SK-N-SH (cell line): Measurements from ENCODE around the gene FUNDC1. TPM values are rescaled to one million over a fixed set of nuclear protein-coding genes. Genes with fewer than 3 reads are reported as not detected.

Experiments used
- CTCF ChIA-PET: fragments of 300-600, 350-600 bp; formaldehyde crosslinking; extraction: SDS; loops from one replicate; lab custom pipeline; 2021; lab: Yijun Ruan, JAX
- POLR2A ChIA-PET: fragments of 350-600 bp; sonication (Branson Sonifier 250); formaldehyde crosslinking; extraction: SDS; loops from one replicate; lab custom pipeline; 2020; ENCODE audit warnings: antibody characterized with exemption, inconsistent platforms; lab: Yijun Ruan, JAX
- DNase-seq: peaks from one replicate; pipeline ENCODE4 v3.0.0; 2012
- H2AFZ ChIP-seq: fragments of 200-600 bp; sonication (generic); 2 replicates; pipeline ENCODE4 v1.8.1; 2016; ENCODE audit warnings: antibody characterized with exemption, mild to moderate bottlenecking, low read depth
- H3F3A ChIP-seq: fragments of 200-600 bp; sonication (generic); replicated peaks from 2 replicates; pipeline ENCODE3; 2016; ENCODE audit warnings: antibody characterized with exemption, mild to moderate bottlenecking; ENCODE audit not compliant: insufficient read depth
- H3K27ac ChIP-seq, 2 experiments: fragments of 200-500 bp in 1 of 2; fragments of 200-600 bp in 1 of 2; sonication (Bioruptor generic) in 1 of 2; sonication (generic), shearing (Covaris generic) in 1 of 2; 2 replicates each; pipeline versions ENCODE4 v1.5.1 to v1.6.1; 2014 to 2016; ENCODE audit warnings: low read depth in 2 of 2, inconsistent platforms in 1 of 2, low read length in 1 of 2, mild to moderate bottlenecking in 1 of 2, mixed read lengths in 1 of 2
- H3K27me3 ChIP-seq: fragments of 200-600 bp; sonication (generic), shearing (Covaris generic); 2 replicates; pipeline ENCODE4 v1.6.1; 2016; ENCODE audit warnings: mixed run types; ENCODE audit not compliant: insufficient read depth
- H3K36me3 ChIP-seq, 2 experiments: fragments of 200-500 bp in 1 of 2; fragments of 200-600 bp in 1 of 2; sonication (Bioruptor generic) in 1 of 2; sonication (generic) in 1 of 2; replicated peaks in 1 of 2; 2 replicates each; pipeline versions ENCODE3 to v1.5.1; 2014 to 2016; ENCODE audit warnings: low read length in 1 of 2, mild to moderate bottlenecking in 1 of 2; ENCODE audit not compliant: insufficient read depth in 2 of 2, control insufficient read depth in 1 of 2
- H3K4me1 ChIP-seq, 2 experiments: fragments of 200-500 bp in 1 of 2; fragments of 200-600 bp in 1 of 2; sonication (Bioruptor generic) in 1 of 2; sonication (generic), shearing (Covaris generic) in 1 of 2; 2 replicates each; pipeline versions ENCODE4 v1.5.1 to v1.6.1; 2014 to 2016; ENCODE audit warnings: low read depth in 1 of 2, low read length in 1 of 2, mixed run types in 1 of 2; ENCODE audit not compliant: insufficient read depth in 2 of 2, control insufficient read depth in 1 of 2
- H3K4me2 ChIP-seq: fragments of 200-600 bp; sonication (generic), shearing (Covaris generic); 2 replicates; pipeline ENCODE4 v1.6.1; 2017; ENCODE audit warnings: mixed run types
- H3K4me3 ChIP-seq, 2 experiments: fragments of 200-500 bp in 1 of 2; fragments of 200-600 bp in 1 of 2; sonication (Bioruptor generic) in 1 of 2; sonication (generic), shearing (Covaris generic) in 1 of 2; 2 replicates each; pipeline versions ENCODE4 v1.5.1 to v1.8.1; 2014 to 2016; ENCODE audit warnings: low read depth in 2 of 2, inconsistent platforms in 1 of 2, low read length in 1 of 2, mild to moderate bottlenecking in 1 of 2, mixed read lengths in 1 of 2, moderate library complexity in 1 of 2
- H3K79me2 ChIP-seq: fragments of 200-600 bp; sonication (generic); 2 replicates; pipeline ENCODE4 v1.8.1; 2017; ENCODE audit warnings: mild to moderate bottlenecking; ENCODE audit not compliant: insufficient read depth
- H3K9ac ChIP-seq: fragments of 200-600 bp; sonication (generic); 2 replicates; pipeline ENCODE4 v1.6.1; 2017; ENCODE audit warnings: mixed run types
- H3K9me2 ChIP-seq: fragments of 200-600 bp; sonication (generic); 2 replicates; pipeline ENCODE4 v1.6.1; 2017; ENCODE audit warnings: mixed run types
- H3K9me3 ChIP-seq: fragments of 200-600 bp; sonication (generic); 2 replicates; pipeline ENCODE4 v1.6.1; 2017; ENCODE audit warnings: mixed run types, mild to moderate bottlenecking, moderate library complexity
- H4K20me1 ChIP-seq: fragments of 200-600 bp; sonication (generic); 2 replicates; pipeline ENCODE4 v1.6.1; 2017; ENCODE audit warnings: mild to moderate bottlenecking, mixed run types; ENCODE audit not compliant: insufficient read depth
- ELF1 ChIP-seq: IDR thresholded peaks from 2 replicates; pipeline ENCODE4 v1.4.0; 2012
- EP300 ChIP-seq, 2 experiments: IDR thresholded peaks; 2 replicates each; pipeline versions ENCODE4 v1.4.0 to v1.6.1; 2012; ENCODE audit warnings: borderline replicate concordance in 1 of 2, low read depth in 1 of 2, low read length in 1 of 2
- EZH2phosphoT487 ChIP-seq: fragments of 200-600 bp; sonication (generic); IDR thresholded peaks from 2 replicates; pipeline ENCODE4 v1.6.1; 2017; ENCODE audit warnings: low read depth, mixed run types, mild to moderate bottlenecking, antibody characterized with exemption, moderate library complexity, borderline replicate concordance
- FOSL2 ChIP-seq: IDR thresholded peaks from 2 replicates; pipeline ENCODE4 v1.4.0; 2012; ENCODE audit warnings: low read depth, mild to moderate bottlenecking, moderate library complexity, borderline replicate concordance
- GATA2 ChIP-seq: sonication (generic); formaldehyde crosslinking; IDR thresholded peaks from 2 replicates; pipeline ENCODE4 v1.5.0; 2020; ENCODE audit warnings: mild to moderate bottlenecking, missing genetic modification reagents
- IRF3 ChIP-seq: fragments of 150-350 bp; IDR thresholded peaks from 2 replicates; pipeline ENCODE4 v1.6.1; 2016; ENCODE audit warnings: mild to moderate bottlenecking, low read depth, low read length
- JUND ChIP-seq: IDR thresholded peaks from 2 replicates; pipeline ENCODE4 v1.4.0; 2012
- MAX ChIP-seq: IDR thresholded peaks from 2 replicates; pipeline ENCODE4 v1.4.0; 2012; ENCODE audit warnings: low read depth
- MXI1 ChIP-seq: IDR thresholded peaks from 2 replicates; pipeline ENCODE4 v1.6.1; 2012; ENCODE audit warnings: mild to moderate bottlenecking, low read depth, low read length, improper control_type of control experiment
- NFIC ChIP-seq: IDR thresholded peaks from 2 replicates; pipeline ENCODE4 v1.4.0; 2012; ENCODE audit warnings: borderline replicate concordance
- RAD21 ChIP-seq: IDR thresholded peaks from 2 replicates; pipeline ENCODE4 v1.6.1; 2012; ENCODE audit warnings: mild to moderate bottlenecking, low read length
- RCOR1 ChIP-seq: fragments of 150-350 bp; IDR thresholded peaks from 2 replicates; pipeline ENCODE4 v1.6.1; 2017; ENCODE audit warnings: antibody characterized with exemption, low read length
- RXRA ChIP-seq: IDR thresholded peaks from 2 replicates; pipeline ENCODE4 v1.4.0; 2012; ENCODE audit warnings: low read depth, mild to moderate bottlenecking, borderline replicate concordance
- SMC3 ChIP-seq: IDR thresholded peaks from 2 replicates; pipeline ENCODE4 v1.6.1; 2012; ENCODE audit warnings: low read depth, low read length, improper control_type of control experiment
- TAF1 ChIP-seq: IDR thresholded peaks from 2 replicates; pipeline ENCODE4 v1.6.1; 2012; ENCODE audit warnings: low read depth, mild to moderate bottlenecking, low read length, moderate library complexity, borderline replicate concordance
- TCF12 ChIP-seq: IDR thresholded peaks from 2 replicates; pipeline ENCODE4 v1.4.0; 2012
- TEAD4 ChIP-seq: IDR thresholded peaks from 2 replicates; pipeline ENCODE4 v1.4.0; 2012; ENCODE audit warnings: mild to moderate bottlenecking, borderline replicate concordance; ENCODE audit not compliant: insufficient read depth
- YY1 ChIP-seq: IDR thresholded peaks from 2 replicates; pipeline ENCODE4 v1.4.0; 2012; ENCODE audit warnings: low read depth, mild to moderate bottlenecking
- ZBTB33 ChIP-seq: IDR thresholded peaks from 2 replicates; pipeline ENCODE4 v1.4.0; 2012; ENCODE audit warnings: low read depth, borderline replicate concordance
- WGBS: methylation state at CpG from one replicate; pipeline ENCODE4 v1.1.6; 2017; ENCODE audit warnings: low lambda C conversion rate; 5-methylcytosine and 5-hydroxymethylcytosine counted together
- polyA plus RNA-seq, 3 experiments: library from polyadenylated mRNA; depleted of rRNA; stranded (reverse); fragments of >200 nt; gene quantifications; 2 replicates each; pipeline ENCODE4 v1.2.3, GENCODE V29; 2012
- TF ChIP-seq, protein P1 (sequence below): IDR thresholded peaks from 2 replicates; pipeline ENCODE4; 2012
- TF ChIP-seq, protein P2 (sequence below): fragments of 200-600 bp; sonication (generic); IDR thresholded peaks from 2 replicates; pipeline ENCODE4 v1.6.1; 2017; ENCODE audit warnings: antibody characterized with exemption, mild to moderate bottlenecking, moderate library complexity

Gene FUNDC1
- polyA plus RNA-seq, 1 of the 3 experiments (the other 2 are of a cell fraction): 23.5 TPM

GRCh38 chrX:44536198-44536597, 6.5 kb downstream of the FUNDC1 start:
- Histone ChIP-seq H3K79me2 (peaks cover 19% of the 10 kb centered on the region), H3K4me2 (no peak overlapping the region), H3K9me2 (no peaks in the 10 kb centered on the region), H3K9me3 (no peaks in the 10 kb centered on the region), H3K4me3 (no peak overlapping the region), H3F3A (peaks cover 7% of the 10 kb centered on the region), H3K9ac (no peak overlapping the region), H3K27me3 (no peaks in the 10 kb centered on the region), H3K36me3 (peaks cover 12 to 42% of the 10 kb centered on the region in 2 experiments), H3K4me1 (no peaks in the 10 kb centered on the region), H4K20me1 (no peaks in the 10 kb centered on the region), H2AFZ (no peak overlapping the region), H3K27ac (no peak overlapping the region)
- no peak for DNase-seq
- WGBS: 93% methylated on average over 6 of the region's 6 CpGs
- ChIA-PET POLR2A (no interaction called here), CTCF (no interaction called here)
- TF ChIP-seq TAF1 (no peak), RAD21 (no peak), RXRA (no peak), YY1 (no peak), FOSL2 (no peak), IRF3 (no peak), RCOR1 (no peak), ELF1 (no peak), GATA2 (CRISPR knock-in tag) (no peak), JUND (no peak)
- TF ChIP-seq, protein P1, sequence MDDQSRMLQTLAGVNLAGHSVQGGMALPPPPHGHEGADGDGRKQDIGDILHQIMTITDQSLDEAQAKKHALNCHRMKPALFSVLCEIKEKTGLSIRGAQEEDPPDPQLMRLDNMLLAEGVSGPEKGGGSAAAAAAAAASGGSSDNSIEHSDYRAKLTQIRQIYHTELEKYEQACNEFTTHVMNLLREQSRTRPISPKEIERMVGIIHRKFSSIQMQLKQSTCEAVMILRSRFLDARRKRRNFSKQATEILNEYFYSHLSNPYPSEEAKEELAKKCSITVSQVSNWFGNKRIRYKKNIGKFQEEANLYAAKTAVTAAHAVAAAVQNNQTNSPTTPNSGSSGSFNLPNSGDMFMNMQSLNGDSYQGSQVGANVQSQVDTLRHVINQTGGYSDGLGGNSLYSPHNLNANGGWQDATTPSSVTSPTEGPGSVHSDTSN: no peak
- TF ChIP-seq, protein P2, sequence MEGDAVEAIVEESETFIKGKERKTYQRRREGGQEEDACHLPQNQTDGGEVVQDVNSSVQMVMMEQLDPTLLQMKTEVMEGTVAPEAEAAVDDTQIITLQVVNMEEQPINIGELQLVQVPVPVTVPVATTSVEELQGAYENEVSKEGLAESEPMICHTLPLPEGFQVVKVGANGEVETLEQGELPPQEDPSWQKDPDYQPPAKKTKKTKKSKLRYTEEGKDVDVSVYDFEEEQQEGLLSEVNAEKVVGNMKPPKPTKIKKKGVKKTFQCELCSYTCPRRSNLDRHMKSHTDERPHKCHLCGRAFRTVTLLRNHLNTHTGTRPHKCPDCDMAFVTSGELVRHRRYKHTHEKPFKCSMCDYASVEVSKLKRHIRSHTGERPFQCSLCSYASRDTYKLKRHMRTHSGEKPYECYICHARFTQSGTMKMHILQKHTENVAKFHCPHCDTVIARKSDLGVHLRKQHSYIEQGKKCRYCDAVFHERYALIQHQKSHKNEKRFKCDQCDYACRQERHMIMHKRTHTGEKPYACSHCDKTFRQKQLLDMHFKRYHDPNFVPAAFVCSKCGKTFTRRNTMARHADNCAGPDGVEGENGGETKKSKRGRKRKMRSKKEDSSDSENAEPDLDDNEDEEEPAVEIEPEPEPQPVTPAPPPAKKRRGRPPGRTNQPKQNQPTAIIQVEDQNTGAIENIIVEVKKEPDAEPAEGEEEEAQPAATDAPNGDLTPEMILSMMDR: no peak

DNA sequence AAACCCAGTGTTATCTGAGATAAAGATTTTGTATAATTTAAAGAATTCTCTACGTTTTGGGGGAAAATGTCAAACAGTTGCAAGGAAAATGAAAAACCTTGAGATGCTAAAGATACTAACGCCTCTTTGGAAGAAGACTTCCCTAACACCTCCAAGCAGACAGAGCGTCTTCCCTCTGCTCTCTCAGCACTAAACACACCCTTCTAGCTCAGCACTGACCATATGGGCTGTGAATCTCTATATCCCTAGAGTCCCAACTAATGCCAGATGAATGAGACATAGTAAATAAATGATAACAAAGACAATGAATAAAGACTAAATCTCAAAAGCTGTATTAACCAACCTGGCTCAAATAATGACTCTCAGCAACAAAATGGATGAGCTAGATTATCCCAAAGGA, 13.3 kb downstream of the FUNDC1 start:
- H3K9me3 ChIP-seq: no peaks in the 10 kb centered on the region
- H3K9ac ChIP-seq: no peak overlapping the region
- H3K36me3 ChIP-seq: peaks cover 4 to 25% of the 10 kb centered on the region in 2 experiments
- H3F3A ChIP-seq: peaks cover 6% of the 10 kb centered on the region
- peaks cover 13% of the 10 kb centered on the region for H3K79me2 ChIP-seq
- ChIA-PET POLR2A (no interaction called here), CTCF (interaction anchor here (1.2 kb wide), 1 partner anchor 20 kb away, joined by 3 read pairs; no protein-coding TSS in a partner anchor)
- H3K4me2 ChIP-seq: no peak overlapping the region
- WGBS: 90% methylated on average over 3 of the region's 3 CpGs
- no peaks in the 10 kb centered on the region for H4K20me1 ChIP-seq
- H3K9me2 ChIP-seq: no peaks in the 10 kb centered on the region
- no peak overlapping the region for H3K27ac ChIP-seq
- H3K4me1 ChIP-seq: no peaks in the 10 kb centered on the region
- H3K4me3 ChIP-seq: no peak overlapping the region
- no peaks in the 10 kb centered on the region for H3K27me3 ChIP-seq
- no peak overlapping the region for H2AFZ ChIP-seq
- DNase-seq: no peak
- TF ChIP-seq SMC3 (no peak), ELF1 (no peak), EZH2phosphoT487 (no peak), MXI1 (no peak), TCF12 (no peak), TEAD4 (no peak), EP300 (IDR thresholded peaks at IDR 0.05; ENCODE audit: borderline replicate concordance in 1 of 2, low read depth in 1 of 2, low read length in 1 of 2) (no peak), MAX (no peak), ZBTB33 (no peak), NFIC (no peak), RAD21 (no peak), YY1 (no peak)
- TF ChIP-seq, protein P1: no peak
